RKO (cell line): ENCODE data around the gene NR2F1-AS1.
"Not testable (repeated sequence)": the region's sequence is repeated elsewhere in the genome, so short reads cannot be mapped to it uniquely, and the experiment has no call there.

Experiments
- DNase-seq: peaks from one replicate; pipeline ENCODE4 v3.0.0-alpha.2; 2016; ENCODE audit warnings: low spot score

NR2F1-AS1 gene

GRCh38 chr5:93519740-93520139, 61.3 kb downstream of the NR2F1-AS1 start:
- DNase-seq, result no peak

- DNase-seq, result no peak
These were observed 63.2 kb downstream of the NR2F1-AS1 start for GRCh38 chr5:93517828-93518227.

GRCh38 chr5:93513298-93513697, 67.7 kb downstream of the NR2F1-AS1 start:
- DNase-seq, result no peak

- DNase-seq, result peak; percentile 60
These were observed 68.2 kb downstream of the NR2F1-AS1 start for GRCh38 chr5:93512799-93513198.

GRCh38 chr5:93511445-93511844, 69.6 kb downstream of the NR2F1-AS1 start:
- DNase-seq, result no peak

- no peak for DNase-seq
These were observed 70.2 kb downstream of the NR2F1-AS1 start for GRCh38 chr5:93510626-93511380.

GRCh38 chr5:93505553-93505952, 75.5 kb downstream of the NR2F1-AS1 start:
- not testable (repeated sequence) for DNase-seq

- DNase-seq, result peak; percentile 79
These were observed 77.4 kb downstream of the NR2F1-AS1 start for GRCh38 chr5:93503598-93504067.

GRCh38 chr5:93497096-93497495, 83.9 kb downstream of the NR2F1-AS1 start:
- DNase-seq, result no peak

- DNase-seq, result no peak
These were observed 101.0 kb downstream of the NR2F1-AS1 start for GRCh38 chr5:93479982-93480509.

GRCh38 chr5:93477816-93478215, 103.2 kb downstream of the NR2F1-AS1 start:
- DNase-seq, result no peak

GRCh38 chr5:93476251-93476742, 104.7 kb downstream of the NR2F1-AS1 start:
- DNase-seq, result no peak

- no peak for DNase-seq
These were observed 118.1 kb downstream of the NR2F1-AS1 start for GRCh38 chr5:93462916-93463315.

GRCh38 chr5:93461756-93462155, 119.3 kb downstream of the NR2F1-AS1 start:
- DNase-seq, result peak; percentile 40

- no peak for DNase-seq
These were observed 120.7 kb downstream of the NR2F1-AS1 start for GRCh38 chr5:93460286-93460685.

- DNase-seq, result not testable (repeated sequence)
These were observed 124.2 kb downstream of the NR2F1-AS1 start for GRCh38 chr5:93456796-93457195.

GRCh38 chr5:93454896-93455295, 126.1 kb downstream of the NR2F1-AS1 start:
- no peak for DNase-seq

GRCh38 chr5:93452255-93452654, 128.8 kb downstream of the NR2F1-AS1 start:
- DNase-seq, result no peak

GRCh38 chr5:93438124-93438523, 142.9 kb downstream of the NR2F1-AS1 start:
- DNase-seq, result no peak

- DNase-seq, result no peak
These were observed 144.9 kb downstream of the NR2F1-AS1 start for GRCh38 chr5:93436083-93436482.

GRCh38 chr5:93433422-93433821, 147.6 kb downstream of the NR2F1-AS1 start:
- peak; percentile 84 for DNase-seq

GRCh38 chr5:93431250-93431649, 149.8 kb downstream of the NR2F1-AS1 start:
- DNase-seq, result no peak

GRCh38 chr5:93430673-93431199, 150.3 kb downstream of the NR2F1-AS1 start:
- DNase-seq, result no peak
